OCI-LY1 (cell line): ENCODE results near the gene PDCD1LG2.
A peak's percentile ranks its signal among the peaks of the same experiment; 100 is the strongest.

ENCODE experiments used
- EZH2 ChIP-seq: fragments of 200-600 bp; sonication (generic), shearing (Covaris generic); IDR thresholded peaks from 2 replicates; pipeline ENCODE4 v1.8.0; 2017; ENCODE audit warnings: borderline replicate concordance, mixed run types, mild to moderate bottlenecking, antibody characterized with exemption, low read length, moderate library complexity, mixed read lengths
- TF ChIP-seq, protein P1 (sequence below): fragments of 200-600 bp; sonication (generic), shearing (Covaris generic); IDR thresholded peaks from 2 replicates; pipeline ENCODE4 v1.5.1; 2017; ENCODE audit warnings: mild to moderate bottlenecking, antibody characterized with exemption, low read length, moderate library complexity, mixed read lengths

DNA sequence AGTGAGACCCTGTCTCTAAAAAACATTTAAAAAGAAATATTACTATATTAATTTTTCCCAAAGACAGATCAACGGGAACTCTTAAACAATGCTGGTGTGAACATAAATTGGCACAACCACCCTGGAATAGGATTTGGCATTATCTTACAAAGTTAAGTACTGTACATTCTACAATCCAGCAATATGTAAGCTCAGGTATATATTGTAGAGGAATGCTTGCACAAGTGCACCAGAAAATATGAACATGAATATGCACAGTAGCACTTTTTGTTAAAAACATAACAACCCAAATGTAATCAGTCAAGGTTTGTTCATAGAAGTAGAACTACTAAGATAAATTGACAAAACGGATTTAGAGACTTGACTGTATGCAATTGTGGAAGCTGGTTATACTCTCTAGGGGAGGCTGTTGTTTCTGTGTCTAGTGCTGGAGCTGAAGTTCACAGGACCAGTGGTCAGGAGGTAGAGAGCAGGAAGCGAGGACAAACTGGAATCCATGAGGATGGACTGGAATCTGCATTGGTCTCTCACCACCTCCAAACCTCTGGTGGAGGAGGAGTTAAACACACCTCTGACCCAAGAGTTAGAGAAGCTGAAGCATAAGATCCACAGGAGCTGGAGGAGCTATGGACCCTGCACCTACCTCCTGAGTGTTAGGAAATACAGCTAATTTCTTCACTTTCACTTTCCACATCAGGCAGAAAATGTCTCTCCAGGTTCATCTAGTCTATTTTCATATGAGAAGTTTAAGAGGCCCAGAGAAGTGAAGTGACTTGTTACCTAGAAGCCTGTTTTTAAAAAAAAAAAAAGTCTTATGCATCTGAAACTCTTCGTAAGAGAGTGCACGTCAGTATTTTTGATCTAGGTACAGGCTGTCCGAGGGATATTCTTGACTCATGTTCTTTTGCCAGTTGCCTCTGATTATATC, 98.2 kb downstream of the PDCD1LG2 start:
- TF ChIP-seq, protein P1, sequence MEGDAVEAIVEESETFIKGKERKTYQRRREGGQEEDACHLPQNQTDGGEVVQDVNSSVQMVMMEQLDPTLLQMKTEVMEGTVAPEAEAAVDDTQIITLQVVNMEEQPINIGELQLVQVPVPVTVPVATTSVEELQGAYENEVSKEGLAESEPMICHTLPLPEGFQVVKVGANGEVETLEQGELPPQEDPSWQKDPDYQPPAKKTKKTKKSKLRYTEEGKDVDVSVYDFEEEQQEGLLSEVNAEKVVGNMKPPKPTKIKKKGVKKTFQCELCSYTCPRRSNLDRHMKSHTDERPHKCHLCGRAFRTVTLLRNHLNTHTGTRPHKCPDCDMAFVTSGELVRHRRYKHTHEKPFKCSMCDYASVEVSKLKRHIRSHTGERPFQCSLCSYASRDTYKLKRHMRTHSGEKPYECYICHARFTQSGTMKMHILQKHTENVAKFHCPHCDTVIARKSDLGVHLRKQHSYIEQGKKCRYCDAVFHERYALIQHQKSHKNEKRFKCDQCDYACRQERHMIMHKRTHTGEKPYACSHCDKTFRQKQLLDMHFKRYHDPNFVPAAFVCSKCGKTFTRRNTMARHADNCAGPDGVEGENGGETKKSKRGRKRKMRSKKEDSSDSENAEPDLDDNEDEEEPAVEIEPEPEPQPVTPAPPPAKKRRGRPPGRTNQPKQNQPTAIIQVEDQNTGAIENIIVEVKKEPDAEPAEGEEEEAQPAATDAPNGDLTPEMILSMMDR = peak; percentile 19; the same call in 1 of the 2 replicates
- TF ChIP-seq EZH2 = no peak
